Stimulated activated CD4-positive, alpha-beta T cell treated with anti-CD3 and anti-CD28 coated beads, Interleukin-2, amount 100 ng/mL, for 24 hours (primary cell): ENCODE data around the gene HIVEP2.

Experiments used
- DNase-seq, 2 donors: peaks; one replicate each; pipeline ENCODE4 v3.0.0-alpha.2; 2020

The HIVEP2 gene

DNA sequence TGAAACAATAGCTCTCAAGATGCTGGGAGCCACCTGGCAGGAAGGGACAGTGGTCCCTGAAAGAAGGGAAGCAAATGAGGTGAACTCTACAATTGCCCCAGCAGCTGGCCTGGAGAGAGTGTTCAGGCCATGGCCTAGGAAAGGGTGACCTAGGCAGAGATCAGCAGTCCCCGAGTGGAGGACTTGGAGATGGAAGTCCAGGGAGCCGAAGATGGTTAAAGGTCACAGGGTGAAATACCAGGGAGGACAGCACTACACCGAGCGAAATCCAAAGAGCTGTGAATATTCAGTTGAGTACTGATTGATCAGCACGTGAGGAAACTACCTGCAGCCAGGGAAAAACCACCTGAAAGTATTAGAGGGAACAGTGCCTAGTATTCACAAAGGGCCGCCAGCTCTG, 133.1 kb downstream of the HIVEP2 start:
- no peak for DNase-seq

- no peak for DNase-seq
Measured at GRCh38 chr6:142810952-142811514, 133.9 kb downstream of the HIVEP2 start.

DNA sequence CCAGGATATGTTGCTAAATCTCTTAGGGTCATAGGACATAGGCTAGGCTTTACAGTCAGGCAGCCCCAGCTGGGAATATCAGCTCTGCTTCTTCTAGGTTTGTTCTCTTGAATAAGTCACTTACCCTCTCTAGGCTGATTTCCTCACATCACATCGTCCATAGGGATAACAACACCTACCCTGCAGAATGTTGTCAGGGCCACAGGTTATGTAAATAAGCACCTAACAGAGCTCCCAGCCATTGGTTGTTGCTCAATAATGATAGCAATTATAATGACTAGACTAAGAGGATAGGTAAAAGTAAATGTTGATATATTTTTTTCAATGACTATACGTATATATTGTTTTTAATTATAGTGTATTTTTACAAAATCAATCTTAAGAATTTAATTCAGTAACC, 135.0 kb downstream of the HIVEP2 start:
- DNase-seq = no peak

GRCh38 chr6:142808405-142809061, 136.4 kb downstream of the HIVEP2 start:
- no peak for DNase-seq

DNA sequence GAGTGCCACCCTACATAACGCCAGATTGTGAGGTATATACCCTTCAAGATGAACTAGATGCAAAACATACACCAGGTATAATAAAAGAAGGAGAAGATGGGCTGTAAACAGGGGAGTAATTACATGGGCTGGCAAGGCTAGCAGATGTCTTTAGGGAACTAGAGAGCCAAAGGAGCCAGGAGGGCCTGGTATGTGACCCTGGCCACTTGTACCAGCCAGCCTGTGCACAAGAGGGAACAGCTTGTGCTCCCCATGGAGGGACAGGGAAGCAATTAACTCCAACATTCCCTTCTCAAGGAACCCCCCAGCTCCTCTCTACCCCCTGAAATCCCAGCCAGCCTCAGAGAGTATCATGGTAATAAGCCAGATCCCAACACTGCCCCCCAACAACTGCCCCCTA, 139.9 kb downstream of the HIVEP2 start:
- DNase-seq = no peak

DNA sequence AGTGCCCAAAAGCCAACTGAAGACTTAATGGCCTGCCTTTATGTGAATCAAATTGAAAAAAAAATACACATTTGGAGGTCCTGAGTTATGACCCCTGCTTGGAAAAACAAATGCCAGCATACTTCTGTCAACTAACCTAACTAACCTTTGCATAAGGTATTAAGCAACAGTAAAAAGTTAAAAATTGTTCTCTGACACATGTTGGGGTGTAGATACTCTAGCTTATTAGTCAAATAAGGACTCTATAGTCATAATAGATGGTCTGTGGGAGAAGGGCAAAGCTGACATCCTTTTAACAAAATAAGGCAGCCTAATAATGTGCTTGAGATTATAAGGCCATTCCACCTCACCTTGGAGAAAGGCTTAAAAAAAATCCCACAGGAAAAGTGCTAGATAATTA, 140.5 kb downstream of the HIVEP2 start:
- DNase-seq = no peak

DNA sequence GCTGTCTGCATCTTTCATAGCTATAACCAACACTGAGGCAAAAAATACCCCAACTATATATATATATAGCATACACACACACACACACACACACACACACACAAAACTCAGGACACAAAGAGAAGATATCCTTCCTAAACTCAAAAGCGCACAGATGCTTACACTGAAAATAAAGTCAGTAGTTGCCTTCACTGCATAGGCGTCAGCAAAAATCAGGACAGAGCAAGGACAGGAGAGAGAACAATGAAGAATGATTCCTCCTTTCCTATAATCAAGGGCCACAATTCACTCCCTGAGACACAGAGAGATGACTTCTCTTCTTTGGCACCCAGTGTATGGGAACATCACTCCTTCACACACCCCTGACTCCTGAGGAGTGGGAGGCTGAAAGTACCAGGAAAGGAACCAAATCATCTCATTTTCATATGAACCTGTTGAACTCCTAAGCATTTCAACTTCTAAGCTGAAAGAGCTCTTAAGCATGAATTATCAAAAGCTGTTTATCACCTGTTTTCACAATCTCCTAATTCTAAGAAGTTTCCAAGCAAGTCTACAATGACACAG, 141.4 kb downstream of the HIVEP2 start:
- no peak for DNase-seq

GRCh38 chr6:142803032-142803431, 141.9 kb downstream of the HIVEP2 start:
- DNase-seq = no peak

- DNase-seq = peak; percentile 40 to 55
Measured at GRCh38 chr6:142802124-142802523, 142.9 kb downstream of the HIVEP2 start.

- no peak for DNase-seq
Measured at GRCh38 chr6:142800240-142800639, 144.7 kb downstream of the HIVEP2 start.

DNA sequence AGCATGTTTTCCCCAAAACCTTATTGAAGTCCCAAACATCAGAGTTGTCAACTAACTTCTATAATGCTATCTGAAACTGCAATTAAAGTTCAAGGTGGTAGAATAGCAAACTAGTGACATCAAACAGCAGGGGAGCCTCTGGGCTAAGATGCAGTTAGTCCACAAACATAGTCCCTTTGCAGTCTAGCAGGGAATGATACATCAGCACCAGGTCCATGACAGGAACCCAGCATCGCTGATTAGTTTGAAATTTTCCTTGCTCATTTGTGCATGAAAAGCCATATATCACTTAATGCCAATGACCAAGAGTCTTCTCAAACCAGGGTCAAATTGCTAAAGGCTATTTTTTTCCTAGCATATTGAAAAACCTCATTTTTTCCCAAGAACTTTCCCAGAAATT, 145.3 kb downstream of the HIVEP2 start:
- DNase-seq = no peak

GRCh38 chr6:142797159-142797558, 147.8 kb downstream of the HIVEP2 start:
- no peak for DNase-seq

DNA sequence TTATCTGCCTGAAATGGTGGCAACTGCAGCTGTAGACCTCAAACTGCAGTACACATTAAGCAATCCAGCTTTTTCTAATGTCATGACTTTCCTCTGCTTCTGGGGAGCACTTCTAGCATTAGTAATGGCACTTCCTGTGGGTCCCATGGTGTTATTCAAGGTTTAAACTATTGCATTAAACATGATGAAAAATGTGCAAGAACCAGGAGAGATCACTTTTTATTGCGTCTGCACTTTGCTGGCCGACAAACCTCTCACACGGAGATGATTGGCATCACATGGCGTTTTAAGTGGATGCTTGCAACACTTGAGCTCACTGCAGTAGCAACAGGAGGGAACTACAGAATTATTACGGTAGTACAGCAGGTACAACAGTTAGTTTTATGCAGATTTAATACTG, 148.4 kb downstream of the HIVEP2 start:
- DNase-seq = no peak

GRCh38 chr6:142796024-142796423, 149.0 kb downstream of the HIVEP2 start:
- DNase-seq = no peak

DNA sequence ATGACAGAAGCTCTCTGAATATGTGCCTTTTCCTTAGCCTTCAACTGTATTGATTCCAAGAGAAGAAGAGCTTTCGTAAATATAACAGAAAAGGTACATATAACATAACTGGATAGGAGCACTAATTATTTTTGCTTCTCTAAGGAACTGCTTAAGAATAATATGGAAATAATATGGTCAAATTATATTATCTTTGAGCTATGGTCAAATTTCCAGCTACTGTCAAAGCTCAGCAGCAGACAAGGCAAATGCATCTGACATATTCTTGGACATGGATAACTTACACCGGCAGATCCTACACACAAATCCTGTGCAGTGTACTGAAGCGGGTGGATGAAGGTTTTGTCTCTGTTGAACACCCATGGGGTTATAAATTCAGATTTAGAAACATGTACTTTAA, 150.6 kb downstream of the HIVEP2 start:
- DNase-seq = no peak

- no peak for DNase-seq
Measured at GRCh38 chr6:142790257-142790656, 154.7 kb downstream of the HIVEP2 start.

DNA sequence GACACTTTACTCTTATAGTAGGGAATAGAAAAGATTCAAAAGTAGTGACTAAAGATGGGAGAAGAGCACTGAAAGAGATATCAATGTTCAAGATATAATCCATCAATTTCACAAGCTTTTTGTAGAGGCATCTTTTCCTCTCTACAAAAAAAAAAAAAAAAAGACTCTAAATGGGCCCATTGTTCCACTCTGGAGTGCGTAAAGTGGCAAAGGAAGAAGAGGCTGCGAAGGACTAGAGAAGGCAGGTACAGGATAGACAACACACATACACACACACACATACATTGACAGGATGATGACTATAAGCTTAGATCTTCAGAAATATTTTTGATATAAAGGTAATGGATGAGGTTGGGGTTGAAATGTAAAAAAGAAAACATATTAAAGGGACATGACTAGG, 157.6 kb downstream of the HIVEP2 start:
- DNase-seq = no peak

DNA sequence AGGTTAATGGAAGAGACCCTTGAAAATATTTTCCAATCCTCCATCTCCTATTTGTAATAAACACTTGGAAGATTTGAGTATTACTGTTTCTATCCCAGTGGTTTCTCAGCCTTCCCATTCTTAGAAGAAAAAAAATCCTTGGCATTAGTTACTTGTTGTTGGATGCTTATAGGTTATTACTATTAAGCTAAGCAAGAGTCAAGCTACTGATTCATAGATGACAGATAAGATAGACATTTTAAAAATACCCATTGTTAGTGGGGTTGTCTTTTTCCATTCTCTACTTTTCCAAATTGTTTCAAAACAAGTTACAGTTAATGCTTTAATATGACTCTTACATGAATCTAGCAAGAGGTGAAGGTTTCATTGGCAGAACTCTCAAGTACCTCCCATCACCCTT, 158.5 kb downstream of the HIVEP2 start:
- DNase-seq = no peak

DNA sequence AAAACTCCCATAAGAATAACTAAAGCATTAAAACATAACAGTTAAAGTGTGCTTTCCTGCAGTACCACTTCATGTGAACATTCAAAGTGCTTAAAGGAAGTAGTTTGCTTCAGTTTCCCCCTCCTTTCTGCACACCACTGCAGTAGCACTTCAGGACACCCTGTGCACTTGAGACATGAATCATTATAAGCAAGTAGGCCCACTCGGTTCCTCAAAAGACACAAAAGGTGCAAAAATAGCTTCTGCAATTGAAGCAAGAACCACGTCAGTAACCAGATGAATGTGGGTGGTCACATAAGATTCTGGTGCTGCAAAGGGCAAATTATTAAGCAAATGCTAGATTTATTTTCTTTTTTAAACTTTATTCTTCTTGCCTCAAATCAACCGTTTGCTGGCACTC, 160.6 kb downstream of the HIVEP2 start:
- DNase-seq = no peak

DNA sequence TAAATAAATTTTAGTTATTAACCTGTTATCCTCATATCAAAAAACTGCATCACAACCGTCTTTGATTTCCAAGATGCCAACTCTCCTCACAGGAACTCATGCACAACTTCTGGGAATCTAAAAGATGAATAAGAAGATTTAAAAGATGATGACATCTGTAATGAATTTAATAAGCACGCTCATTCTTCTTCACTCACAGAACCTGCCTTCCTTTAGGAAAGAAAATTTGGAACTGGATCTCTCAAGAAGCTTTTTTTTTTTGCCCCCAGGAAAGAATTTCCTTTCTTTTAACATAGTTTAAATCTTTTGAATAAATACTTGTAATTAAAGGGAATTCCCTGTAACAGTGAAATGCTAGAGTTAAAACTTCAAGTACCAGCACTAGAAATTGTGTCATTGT, 161.5 kb downstream of the HIVEP2 start:
- DNase-seq = no peak

GRCh38 chr6:142781129-142781528, 163.8 kb downstream of the HIVEP2 start:
- no peak for DNase-seq

- DNase-seq = no peak
Measured at GRCh38 chr6:142773859-142774648, 170.9 kb downstream of the HIVEP2 start.

DNA sequence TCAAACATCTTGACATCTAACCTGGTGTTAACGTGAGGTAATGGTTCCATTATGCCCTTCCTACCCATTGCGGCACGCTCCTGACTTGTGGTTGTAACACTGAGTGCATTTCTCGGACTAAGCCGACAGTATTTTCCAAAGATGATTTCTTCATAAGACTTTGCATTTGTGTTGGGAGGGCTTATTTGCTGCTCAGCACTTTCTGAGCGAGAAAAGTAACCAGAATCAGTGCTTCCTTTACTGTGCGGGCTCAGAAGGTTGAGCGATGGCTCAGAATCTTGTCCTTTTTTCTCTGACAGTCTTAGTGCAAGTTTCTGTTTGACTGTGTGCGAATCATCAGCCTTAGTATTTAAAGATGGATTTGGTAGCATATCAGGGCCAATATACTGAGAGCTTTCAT, 171.7 kb downstream of the HIVEP2 start:
- DNase-seq = peak in 1 of 2 donors; percentile 24

DNA sequence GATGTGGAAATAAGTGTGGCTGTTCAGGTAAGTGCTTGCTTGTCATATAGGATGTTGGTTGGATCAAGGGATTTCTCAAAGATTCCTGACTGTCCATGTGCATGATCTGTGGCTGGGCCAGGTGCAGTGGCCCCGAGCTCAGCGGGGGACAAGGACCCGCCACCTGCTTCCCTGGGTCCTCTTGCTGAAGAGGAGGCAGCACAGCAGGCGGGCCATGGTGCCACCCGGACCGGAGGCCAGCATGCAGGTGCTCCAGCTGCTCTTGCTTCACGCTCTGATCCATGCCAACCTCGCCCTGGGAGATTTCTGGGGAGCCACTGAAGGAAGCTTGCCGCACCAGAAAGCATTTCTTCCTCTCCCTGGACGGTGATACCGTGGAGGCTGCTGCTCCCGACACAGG, 173.8 kb downstream of the HIVEP2 start:
- no peak for DNase-seq
